ENCODE results near the gene DEPP1.
"Not testable (repeated sequence)": the region's sequence is repeated elsewhere in the genome, so short reads cannot be mapped to it uniquely, and the experiment has no call there.

The DEPP1 gene

GRCh38 chr10:44978570-44979280 is at the start of gene DEPP1:
TSS of gene DEPP1 (minus strand) at chr10:44978809. CDS start at chr10:44978030, 779 bp downstream.
- DNase-seq: no peak

DNA sequence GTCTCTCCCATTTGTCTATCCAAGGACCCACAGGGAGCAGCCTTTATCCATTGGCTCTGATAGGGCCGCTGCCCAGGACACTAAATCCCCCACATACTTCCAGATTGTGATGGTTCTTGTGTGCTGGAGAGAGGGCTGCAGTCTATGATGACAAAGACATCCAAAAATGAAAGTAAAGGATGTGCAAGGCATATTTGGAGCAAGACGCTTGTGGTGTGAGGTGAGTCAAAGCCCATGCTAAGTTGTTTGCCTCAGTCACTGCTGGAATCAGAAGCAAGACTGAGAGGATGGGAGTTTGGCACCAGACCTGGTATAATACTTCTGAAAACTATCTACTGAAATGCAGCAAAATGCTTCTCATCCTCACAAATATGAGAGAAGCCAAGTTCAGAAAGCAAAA is 44.8 kb upstream of the DEPP1 start:
- DNase-seq: no peak

- no peak for DNase-seq
Measured at GRCh38 chr10:45015590-45015989, 37.0 kb upstream of the DEPP1 start.

- not testable (repeated sequence) for DNase-seq
Measured at GRCh38 chr10:45014557-45014956, 35.9 kb upstream of the DEPP1 start.

- DNase-seq: no peak
Measured at GRCh38 chr10:45008524-45009161, 30.0 kb upstream of the DEPP1 start.

GRCh38 chr10:45006276-45007030 is 27.8 kb upstream of the DEPP1 start:
- no peak for DNase-seq

DNA sequence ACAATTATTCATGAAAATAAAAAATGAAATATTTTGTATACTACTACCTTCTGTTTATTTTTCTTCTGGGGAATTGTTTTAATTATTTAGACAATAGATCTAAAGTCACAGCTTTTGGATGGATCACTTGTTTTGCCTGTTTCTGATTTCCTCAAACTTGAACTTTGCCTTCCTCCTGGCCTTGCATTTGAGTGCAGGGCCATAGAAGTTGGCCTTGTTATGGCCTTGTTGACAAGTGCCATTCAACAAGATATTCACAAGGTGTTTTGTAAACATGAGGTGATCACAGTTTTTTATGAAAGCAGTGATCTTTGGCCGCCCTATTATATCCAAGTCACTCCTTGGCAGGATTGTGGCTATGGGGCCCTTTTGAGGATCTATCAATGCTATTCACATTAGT is 26.7 kb upstream of the DEPP1 start:
- DNase-seq: no peak

- DNase-seq: no peak
Measured at GRCh38 chr10:45004661-45005060, 26.1 kb upstream of the DEPP1 start.

GRCh38 chr10:45003432-45004000 is 24.9 kb upstream of the DEPP1 start:
- DNase-seq: no peak

DNA sequence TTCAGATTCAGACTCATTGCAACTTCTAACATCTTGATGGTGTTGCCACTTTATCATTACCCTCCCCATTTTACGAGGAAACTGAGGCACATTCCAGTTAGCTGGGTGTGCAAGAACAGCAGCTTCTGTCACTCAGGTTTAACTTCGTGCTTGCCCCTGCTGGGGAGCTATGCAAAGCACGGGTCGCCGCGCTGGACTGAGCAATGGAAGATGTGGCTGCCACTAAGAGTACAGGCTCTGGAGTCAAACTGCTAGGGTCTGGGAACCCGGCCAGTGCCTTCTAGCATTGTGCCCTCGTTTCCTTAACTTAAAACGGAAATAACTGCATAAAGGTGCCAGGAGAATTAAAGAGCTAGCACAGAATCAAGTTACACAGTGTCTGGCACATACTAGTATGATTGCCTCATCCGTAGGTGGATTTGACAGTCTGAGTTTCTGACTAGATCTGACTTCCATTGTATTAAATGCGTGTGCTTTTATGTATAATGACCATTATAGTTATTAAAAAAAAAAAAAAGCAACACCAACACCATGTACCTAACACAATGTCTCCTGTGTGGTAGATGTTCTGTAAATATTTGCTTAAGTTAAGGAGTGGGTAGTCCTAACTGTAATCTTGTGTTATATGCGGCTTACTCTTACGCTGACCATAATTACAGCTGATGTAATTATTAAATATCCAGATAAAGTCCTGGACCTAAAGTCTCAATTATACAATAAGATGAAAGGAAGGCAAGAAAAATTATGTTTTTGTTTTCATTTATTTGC is 23.0 kb upstream of the DEPP1 start:
- DNase-seq: peak; percentile 47

- DNase-seq: peak; percentile 50
Measured at GRCh38 chr10:45000752-45001380, 22.3 kb upstream of the DEPP1 start, which contains the start of gene ZNF22. TSS of gene ZNF22 (plus strand) at chr10:45000923. CDS start at chr10:45003369, 2,446 bp downstream.

GRCh38 chr10:45000138-45000751 is 21.6 kb upstream of the DEPP1 start:
- DNase-seq: no peak

DNA sequence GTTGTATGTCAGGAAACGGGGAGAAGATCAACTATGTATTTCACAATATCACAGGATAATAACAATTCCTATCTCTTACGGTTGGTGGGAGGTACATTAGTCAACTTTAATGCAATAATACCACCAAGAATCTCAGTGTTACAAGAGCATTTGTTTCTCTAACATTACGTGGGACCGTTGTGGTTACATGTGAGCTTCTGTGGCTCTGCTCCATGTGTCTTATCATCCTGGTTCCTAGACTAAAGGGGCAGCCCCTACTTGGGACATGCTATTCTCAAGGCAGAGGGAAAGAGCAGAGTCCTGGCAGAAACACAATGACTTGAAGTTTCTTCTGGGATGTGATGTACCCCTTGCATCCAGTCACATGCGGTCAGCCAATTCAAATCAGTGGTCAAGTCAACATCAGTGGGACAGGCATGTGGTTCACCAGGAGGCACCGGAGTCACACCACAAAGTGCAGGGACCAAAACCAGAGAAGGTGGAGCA is 19.6 kb upstream of the DEPP1 start:
- DNase-seq: no peak

DNA sequence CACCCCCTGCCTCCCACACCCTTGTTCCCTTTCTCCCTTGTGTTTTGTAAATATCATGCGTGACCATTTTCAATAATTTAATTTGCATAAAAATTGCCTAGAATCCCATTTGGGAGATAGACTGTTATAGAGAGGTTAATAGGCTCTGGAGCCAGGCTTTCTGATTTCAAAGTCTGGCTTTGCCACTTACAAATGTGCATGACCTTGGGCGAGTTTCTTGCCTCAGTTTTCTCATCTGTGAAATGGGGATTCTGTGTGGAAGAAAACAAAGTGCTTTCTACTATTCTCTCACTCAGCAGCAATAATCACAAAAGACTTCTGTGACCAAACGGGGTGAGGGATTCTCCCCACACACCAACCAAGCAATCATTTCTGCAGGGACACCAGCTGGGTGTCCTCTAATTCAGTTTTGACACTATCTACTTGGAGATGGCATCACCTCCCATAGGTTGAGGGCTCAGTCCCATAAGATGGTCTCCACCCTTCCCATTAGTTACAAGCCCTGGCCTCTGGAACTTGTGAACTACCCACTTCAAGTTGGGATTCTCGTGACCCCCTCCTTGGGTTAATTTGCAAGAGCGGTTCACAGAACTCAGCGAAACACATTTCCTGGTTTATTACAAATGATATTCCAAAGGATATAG is 18.6 kb upstream of the DEPP1 start:
- no peak for DNase-seq

DNA sequence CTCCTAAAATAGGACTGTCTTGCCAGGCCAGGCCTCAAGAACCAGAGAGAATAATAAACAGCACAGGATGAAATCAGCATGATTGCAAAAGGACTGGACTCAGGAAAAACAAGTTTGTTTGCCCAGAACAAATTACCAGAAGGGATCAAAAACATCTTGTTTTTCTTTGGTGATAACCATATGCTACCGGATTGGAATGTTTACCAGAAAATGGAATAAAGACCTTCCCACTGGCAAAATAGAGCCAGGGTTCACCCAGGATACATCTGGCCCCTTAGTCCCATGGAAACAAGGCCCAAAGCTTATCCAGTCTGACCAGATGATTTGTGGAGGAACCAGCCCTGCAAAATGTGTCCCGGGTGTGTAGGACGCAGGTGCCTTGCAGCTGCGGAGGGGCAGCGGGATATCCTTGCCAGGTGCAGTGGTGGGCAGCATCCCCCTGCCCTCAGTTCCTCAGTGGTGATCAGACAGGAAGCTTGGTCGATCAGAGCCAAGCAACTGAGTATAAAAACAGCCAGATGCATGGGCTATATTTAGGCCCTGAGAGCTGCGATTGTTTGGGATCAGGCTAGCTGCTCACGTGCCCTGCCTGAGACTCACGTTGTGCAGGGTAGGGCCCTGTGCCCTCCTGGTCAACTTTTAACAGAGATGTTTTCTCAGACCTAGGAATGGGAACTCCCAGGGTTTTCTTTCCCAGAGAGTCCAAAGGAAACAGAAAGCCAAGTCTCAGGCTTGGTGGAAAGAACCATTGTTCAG is 17.5 kb upstream of the DEPP1 start:
- no peak for DNase-seq

DNA sequence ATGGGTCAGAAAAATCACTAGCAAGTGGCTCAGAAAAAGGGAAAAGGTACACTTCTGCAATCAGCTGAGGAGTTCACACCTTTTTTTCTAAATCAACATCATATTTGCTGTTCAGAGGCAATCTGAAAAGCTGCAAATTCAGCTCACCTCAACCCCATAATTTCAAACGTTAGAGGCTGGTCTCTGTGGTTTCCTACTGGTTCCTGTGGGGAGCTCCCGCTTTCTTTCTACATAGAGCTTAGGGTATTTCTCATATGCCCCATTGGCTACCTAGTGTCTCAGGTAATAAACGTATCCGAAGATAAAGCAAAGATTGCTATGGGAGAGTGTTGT is 16.9 kb upstream of the DEPP1 start:
- DNase-seq: no peak

DNA sequence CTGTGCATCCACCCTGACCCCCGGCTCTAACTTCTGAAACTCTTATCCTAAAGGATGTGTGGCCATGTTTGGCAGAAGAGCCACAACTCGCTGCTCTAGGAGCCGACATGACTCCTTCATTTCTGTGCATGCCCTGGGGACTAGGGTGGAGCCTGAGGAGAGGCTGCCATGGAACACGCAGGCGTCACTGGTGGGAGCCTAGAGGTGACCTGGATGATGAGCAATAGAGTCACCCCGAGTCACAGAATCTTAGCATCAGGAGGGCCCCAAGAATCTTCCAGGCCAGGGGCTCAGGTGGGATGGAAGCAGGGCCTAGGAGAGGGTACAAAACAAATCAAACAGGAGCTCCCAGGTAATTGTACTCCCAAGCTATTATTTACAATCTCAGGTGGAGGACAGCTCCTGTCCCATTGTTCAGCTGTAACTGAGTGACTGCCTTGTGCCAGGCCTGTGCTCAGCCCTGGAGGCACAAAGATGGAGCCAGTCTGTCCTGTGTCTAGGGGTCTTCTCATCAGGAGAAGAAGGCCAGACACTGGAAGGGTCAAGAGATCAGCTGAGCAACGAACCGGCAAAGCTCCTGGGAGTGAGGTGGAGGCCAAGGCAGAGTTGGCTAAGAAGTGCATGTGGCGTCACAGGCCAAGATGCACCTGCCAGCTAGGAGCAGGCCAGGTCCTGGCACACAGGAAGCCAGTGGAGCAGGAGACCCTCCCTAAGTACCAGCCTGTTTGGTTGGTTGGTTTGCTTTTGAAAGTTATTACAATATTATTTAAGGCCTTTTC is 16.3 kb upstream of the DEPP1 start:
- DNase-seq: no peak

- DNase-seq: no peak
Measured at GRCh38 chr10:44993922-44994751, 15.5 kb upstream of the DEPP1 start.

Measured in 8988T (cell line).